Measurements from ENCODE around the gene KRTAP10-12. TPM values are rescaled to one million over a fixed set of nuclear protein-coding genes. Genes with fewer than 3 reads are reported as not detected.

Gene KRTAP10-12
- total and polyA plus RNA-seq, 2 of the 4 experiments (the other 2 are of a cell fraction), result not detected

GRCh38 chr21:44728716-44729115 lies 31.7 kb downstream of the KRTAP10-12 start:
- no TSS peak for BruUV-seq (replicated peaks)
- WGBS, 2 experiments (ENCODE audit: extremely low coverage in 2 of 2, insufficient read length in 1 of 2), result 46% methylated on average over 2 of the region's 14 CpGs; no CpG with 5 or more reads in 1 of the 2 experiments
- H3K56ac ChIP-seq (ENCODE audit: extremely low read depth, insufficient read depth, low read length), result no peak overlapping the region
- intact Hi-C loops (cut with micrococcal nuclease) (no loop called here), dilution Hi-C loops (cut with HindIII; ENCODE audit: low sequenced_read_pairs, unreplicated experiment) (no loop called here), in situ Hi-C loops (cut with MboI; ENCODE audit: low sequenced_read_pairs) (no loop called here)
- H2AK5ac ChIP-seq (ENCODE audit: low read depth, low read length), result no peak overlapping the region
- ATAC-seq (ENCODE audit: low read depth) (no peak), DNase-seq (no peak)
- H3K4ac ChIP-seq (ENCODE audit: low read depth, low read length), result no peak overlapping the region
- POLR2A ChIA-PET (ENCODE audit: unreplicated experiment), result no interaction called here
- no peak overlapping the region for H3K23ac ChIP-seq (ENCODE audit: low read depth, low read length)
- no peak overlapping the region for H3K18ac ChIP-seq (ENCODE audit: low read depth, low read length)
- no peak overlapping the region for H2BK15ac ChIP-seq (ENCODE audit: low read depth, low read length)
- H3K79me1 ChIP-seq (ENCODE audit: low read depth in 1 of 2, low read length in 2 of 2), result no peaks in the 10 kb centered on the region
- H2BK20ac ChIP-seq (ENCODE audit: low read depth, low read length), result no peak overlapping the region
- no peak overlapping the region for H3K4me2 ChIP-seq (ENCODE audit: low read depth, low read length)
- no peak overlapping the region for H2BK5ac ChIP-seq (ENCODE audit: low read depth, low read length, poor library complexity, severe bottlenecking)
- peaks cover 32% of the 10 kb centered on the region for H3K27me3 ChIP-seq (ENCODE audit: control insufficient read depth, insufficient read depth, low read length)
- TF ChIP-seq RCOR1 (IDR thresholded peaks at IDR 0.05; ENCODE audit: insufficient replicate concordance, low read length), result no peak
- TF ChIP-seq FOS (IDR thresholded peaks at IDR 0.05; ENCODE audit: low read depth, low read length), result no peak
- no peak for TF ChIP-seq SMC3 (IDR thresholded peaks at IDR 0.05; ENCODE audit: low read depth, low read length)
- TF ChIP-seq POLR2A (IDR thresholded peaks at IDR 0.05; ENCODE audit: low read depth, low read length), result no peak
- TF ChIP-seq ELK1 (IDR thresholded peaks at IDR 0.05; ENCODE audit: borderline replicate concordance, low read depth, low read length), result no peak
- TF ChIP-seq CHD1 (IDR thresholded peaks at IDR 0.05; ENCODE audit: low read depth, low read length), result no peak
- TF ChIP-seq USF2 (IDR thresholded peaks at IDR 0.05; ENCODE audit: low read depth, low read length), result no peak
- no peak for TF ChIP-seq RFX5 (IDR thresholded peaks at IDR 0.05; ENCODE audit: low read depth, low read length)
- TF ChIP-seq BHLHE40 (IDR thresholded peaks at IDR 0.05; ENCODE audit: low read depth, low read length), result no peak
- TF ChIP-seq CEBPB (IDR thresholded peaks at IDR 0.05; ENCODE audit: low read depth, low read length), result no peak
- no peak for TF ChIP-seq MXI1 (IDR thresholded peaks at IDR 0.05; ENCODE audit: borderline replicate concordance, low read depth, low read length)
- TF ChIP-seq CTCF (conservative IDR thresholded peaks at IDR 0.05; ENCODE audit: low read depth, low read length), result no peak
- TF ChIP-seq RAD21 (IDR thresholded peaks at IDR 0.05; ENCODE audit: low read length), result no peak
- TF ChIP-seq NFE2L2 (IDR thresholded peaks at IDR 0.05; ENCODE audit: low read depth, low read length), result no peak
- no peak for TF ChIP-seq MAZ (IDR thresholded peaks at IDR 0.05; ENCODE audit: borderline replicate concordance, low read depth, low read length)
- TF ChIP-seq MAFK (IDR thresholded peaks at IDR 0.05; ENCODE audit: low read depth, low read length), result no peak
- H4K5ac ChIP-seq (ENCODE audit: low read depth, low read length), result no peak overlapping the region
- no peak overlapping the region for H3K14ac ChIP-seq (replicated peaks; ENCODE audit: low read depth, low read length)
- no peak overlapping the region for H3K4me3 ChIP-seq (ENCODE audit: insufficient read depth, low read depth, low read length)
- H3K36me3 ChIP-seq (ENCODE audit: control insufficient read depth, insufficient read depth, low read length), result no peaks in the 10 kb centered on the region
- no peaks in the 10 kb centered on the region for H3K9me3 ChIP-seq (ENCODE audit: control insufficient read depth, insufficient read depth, low read length)
- no peaks in the 10 kb centered on the region for H3K9me1 ChIP-seq (ENCODE audit: insufficient read depth, low read length)
- no peak overlapping the region for H4K91ac ChIP-seq (ENCODE audit: insufficient read depth, low read depth, low read length)
- CTCF ChIA-PET, result no interaction called here
- no peak overlapping the region for H2BK120ac ChIP-seq (ENCODE audit: low read depth, low read length)
- H3K9ac ChIP-seq (ENCODE audit: low read depth, low read length), result no peak overlapping the region
- no peak overlapping the region for H4K8ac ChIP-seq (ENCODE audit: low read depth in 2 of 2, low read length in 2 of 2)
- H4K20me1 ChIP-seq (ENCODE audit: insufficient read depth, low read length), result no peaks in the 10 kb centered on the region
- H3K4me1 ChIP-seq (ENCODE audit: control insufficient read depth, insufficient read depth, low read length), result no peaks in the 10 kb centered on the region
- no peak overlapping the region for H2AK9ac ChIP-seq (replicated peaks; ENCODE audit: low read depth, low read length, poor library complexity)
- H2AFZ ChIP-seq (replicated peaks; ENCODE audit: low read length, poor library complexity), result no peak overlapping the region
- H3K27ac ChIP-seq (ENCODE audit: insufficient read depth, low read length), result no peak overlapping the region
